Liver (tissue), 3 donors: ENCODE measurements around the gene AQP9.

Source experiments
- CTCF ChIP-seq: fragments of 150-350 bp; IDR thresholded peaks from 2 replicates; pipeline ENCODE4 v1.5.1; 2017; ENCODE audit warnings: improper control_type of control experiment, low read depth, low read length; ENCODE audit not compliant: missing input control
- NR2F2 ChIP-seq: IDR thresholded peaks from 2 replicates; pipeline ENCODE4 v1.6.1; 2016; ENCODE audit warnings: antibody characterized with exemption
- SP1 ChIP-seq: IDR thresholded peaks from 2 replicates; pipeline ENCODE4 v1.6.1; 2018; ENCODE audit warnings: antibody characterized with exemption, mild to moderate bottlenecking
- donor health status: healthy.
- donor health status: healthy.

DNA sequence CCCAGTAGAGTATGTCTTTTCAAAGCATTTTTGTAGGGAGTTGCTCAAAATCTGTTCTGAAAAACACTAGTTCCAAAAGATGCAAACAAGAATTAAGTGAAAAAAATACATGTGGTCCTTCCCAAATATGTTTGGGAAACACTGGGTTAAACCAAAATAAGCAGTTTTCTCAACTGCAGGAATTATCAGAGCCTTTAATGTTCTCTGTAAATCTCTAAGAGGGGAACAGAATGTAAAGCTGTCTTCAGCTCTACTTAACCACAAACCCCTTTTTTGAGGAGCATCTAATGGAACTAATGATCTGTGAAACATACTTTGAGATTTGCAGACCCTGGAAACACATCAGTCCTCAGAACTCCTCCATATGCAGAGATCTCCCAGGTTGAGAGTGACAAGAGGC is 9.9 kb downstream of the AQP9 start:
- TF ChIP-seq CTCF (no peak), NR2F2 (no peak), SP1 (no peak)
